VCaP (cell line): Measurements from ENCODE around the gene MSMP.

Source experiments
- H3K27ac ChIP-seq: fragments of 450-650 bp; 2 replicates; pipeline ENCODE4 v1.5.1; 2017
- TF ChIP-seq, protein P1 (sequence below): fragments of 450-650 bp; conservative IDR thresholded peaks from 2 replicates; pipeline ENCODE4 v1.5.1; 2017; ENCODE audit warnings: mild to moderate bottlenecking, moderate library complexity

The MSMP gene

DNA sequence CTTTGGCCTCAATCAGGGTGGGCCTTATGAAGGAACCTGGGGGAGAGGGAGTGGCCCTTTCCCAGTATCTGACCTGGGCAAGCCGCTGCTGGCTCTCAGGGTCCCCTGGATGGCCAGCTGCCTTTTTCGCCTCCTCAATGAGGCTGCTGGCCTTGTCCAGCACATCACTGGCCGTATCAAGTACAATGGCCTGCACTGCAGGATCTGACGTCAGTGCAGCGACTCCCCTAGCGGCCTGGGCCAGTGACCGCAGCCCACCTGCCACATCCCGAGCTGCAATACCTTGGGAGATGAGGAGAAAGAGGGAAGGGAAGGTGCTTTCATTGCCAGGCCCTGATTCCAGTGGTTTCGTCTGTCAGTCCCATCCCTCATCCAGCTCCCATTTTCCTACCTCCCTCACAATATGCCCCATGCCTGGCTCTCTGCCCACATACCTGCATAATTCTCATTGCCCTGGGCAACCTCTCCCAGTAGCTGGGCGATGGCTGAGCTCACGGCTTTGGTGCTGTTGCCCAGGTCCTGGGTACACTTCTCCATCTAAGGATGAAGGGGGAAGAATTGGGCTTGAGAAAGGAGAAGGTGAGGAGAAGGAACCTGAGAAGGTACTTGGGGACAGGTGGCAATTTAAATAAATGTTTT is 41.2 kb downstream of the MSMP start:
- TF ChIP-seq, protein P1, sequence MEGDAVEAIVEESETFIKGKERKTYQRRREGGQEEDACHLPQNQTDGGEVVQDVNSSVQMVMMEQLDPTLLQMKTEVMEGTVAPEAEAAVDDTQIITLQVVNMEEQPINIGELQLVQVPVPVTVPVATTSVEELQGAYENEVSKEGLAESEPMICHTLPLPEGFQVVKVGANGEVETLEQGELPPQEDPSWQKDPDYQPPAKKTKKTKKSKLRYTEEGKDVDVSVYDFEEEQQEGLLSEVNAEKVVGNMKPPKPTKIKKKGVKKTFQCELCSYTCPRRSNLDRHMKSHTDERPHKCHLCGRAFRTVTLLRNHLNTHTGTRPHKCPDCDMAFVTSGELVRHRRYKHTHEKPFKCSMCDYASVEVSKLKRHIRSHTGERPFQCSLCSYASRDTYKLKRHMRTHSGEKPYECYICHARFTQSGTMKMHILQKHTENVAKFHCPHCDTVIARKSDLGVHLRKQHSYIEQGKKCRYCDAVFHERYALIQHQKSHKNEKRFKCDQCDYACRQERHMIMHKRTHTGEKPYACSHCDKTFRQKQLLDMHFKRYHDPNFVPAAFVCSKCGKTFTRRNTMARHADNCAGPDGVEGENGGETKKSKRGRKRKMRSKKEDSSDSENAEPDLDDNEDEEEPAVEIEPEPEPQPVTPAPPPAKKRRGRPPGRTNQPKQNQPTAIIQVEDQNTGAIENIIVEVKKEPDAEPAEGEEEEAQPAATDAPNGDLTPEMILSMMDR: peak; percentile 16
- H3K27ac ChIP-seq: no peak overlapping the region

- TF ChIP-seq, protein P1: no peak
- H3K27ac ChIP-seq: no peak overlapping the region
Measured at GRCh38 chr9:35711501-35712428, 42.3 kb downstream of the MSMP start.

DNA sequence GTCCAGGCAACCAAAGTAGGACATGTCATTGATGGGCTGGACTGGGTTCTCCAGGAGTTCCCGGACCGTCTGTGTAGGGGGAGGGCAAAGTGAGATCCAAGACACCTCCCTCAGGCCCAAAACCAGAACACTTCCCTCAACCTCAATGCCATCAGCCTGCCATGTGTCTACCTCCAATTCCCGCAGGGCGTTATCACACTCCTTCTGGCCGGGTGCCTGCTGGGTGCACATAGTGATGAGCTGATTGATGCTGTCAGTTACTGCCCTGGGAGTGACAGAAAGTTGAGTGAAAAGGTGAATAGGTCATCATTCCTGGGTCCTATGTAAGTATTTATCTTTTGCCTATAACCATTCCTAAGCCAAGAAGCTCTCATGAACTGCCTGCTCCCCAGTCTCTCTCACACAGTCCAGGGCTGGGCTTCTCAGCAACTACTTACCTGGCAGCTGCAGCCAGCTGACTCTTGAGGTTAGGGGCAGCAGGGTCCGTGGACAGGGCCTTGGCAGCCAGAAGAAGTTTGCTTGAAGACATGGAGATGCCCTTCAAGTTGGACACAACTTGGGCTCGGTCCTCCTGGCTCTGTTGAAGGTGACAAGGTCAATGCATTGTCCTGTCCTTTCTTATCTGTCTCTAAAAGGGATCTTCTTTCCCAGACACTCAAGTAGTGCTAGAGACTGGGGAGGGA is 43.1 kb downstream of the MSMP start:
- TF ChIP-seq, protein P1: no peak
- no peak overlapping the region for H3K27ac ChIP-seq

DNA sequence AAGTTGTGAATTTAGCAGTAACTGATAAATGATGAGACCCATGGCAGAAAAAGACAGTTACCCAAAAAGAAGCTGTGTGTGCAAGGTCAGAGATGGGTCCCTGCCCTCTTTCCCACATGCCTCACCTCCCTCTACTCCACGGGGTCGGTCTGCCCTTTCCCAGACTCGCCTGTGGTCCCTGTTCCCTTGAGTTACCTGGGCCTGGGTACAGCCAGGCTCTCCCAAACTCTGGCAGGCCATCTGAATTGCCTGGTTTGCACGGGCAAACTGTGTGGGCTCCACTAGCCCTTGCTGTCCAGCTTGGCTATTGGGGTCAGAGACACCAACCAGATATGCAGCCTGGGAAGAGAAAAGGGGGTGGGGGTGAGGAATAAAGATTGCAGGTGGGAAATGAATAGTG is 45.9 kb downstream of the MSMP start:
- TF ChIP-seq, protein P1: no peak
- H3K27ac ChIP-seq: no peak overlapping the region

DNA sequence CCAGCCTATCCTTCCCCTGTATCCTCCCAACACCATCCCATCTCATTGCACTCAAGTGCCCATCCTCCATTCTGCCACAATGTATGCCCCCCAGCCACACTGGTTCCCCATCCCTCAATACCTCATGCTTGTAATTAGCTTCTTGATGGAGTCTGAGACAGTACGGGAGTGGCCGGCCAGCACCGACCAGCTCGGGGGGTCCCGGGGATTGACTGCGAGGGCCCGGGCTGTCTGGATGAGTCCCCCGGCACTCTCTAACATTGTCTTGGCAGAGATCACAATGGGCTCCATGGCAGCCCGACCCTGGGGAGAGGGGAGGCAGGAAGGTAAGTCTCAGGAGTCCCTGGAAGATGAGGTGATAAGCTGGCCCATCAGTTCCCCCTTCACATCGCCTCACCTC is 47.1 kb downstream of the MSMP start:
- no peak overlapping the region for H3K27ac ChIP-seq
- TF ChIP-seq, protein P1: no peak

DNA sequence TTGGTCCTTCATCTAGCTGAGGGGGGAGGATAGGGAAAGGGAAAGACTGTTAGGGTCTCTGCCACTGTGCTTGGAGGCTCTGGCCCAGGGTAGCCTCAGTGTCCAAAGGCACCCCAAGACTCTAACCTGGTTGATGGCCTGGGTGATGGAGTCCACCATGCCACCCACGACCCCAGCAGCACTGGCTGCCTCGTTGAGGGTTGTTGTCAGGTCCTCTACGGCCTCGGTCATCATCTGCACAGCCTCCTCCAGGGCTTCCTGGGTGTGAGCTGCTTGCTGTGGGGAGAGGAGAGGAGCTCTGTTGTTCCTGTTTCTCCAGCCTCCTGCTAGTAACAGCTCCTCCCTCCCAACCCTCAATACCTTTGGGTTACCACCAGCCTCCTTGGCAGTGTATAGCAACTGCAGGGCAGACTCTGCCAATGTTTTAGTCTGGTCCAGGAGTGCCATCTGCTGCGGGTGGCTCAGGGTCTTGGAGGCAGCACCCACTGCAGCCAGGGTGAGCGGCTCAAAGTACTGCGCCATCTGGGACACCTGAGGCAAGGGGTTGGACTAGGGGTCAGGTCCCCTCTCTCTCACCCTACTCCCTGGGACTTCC is 48.1 kb downstream of the MSMP start:
- TF ChIP-seq, protein P1: no peak

DNA sequence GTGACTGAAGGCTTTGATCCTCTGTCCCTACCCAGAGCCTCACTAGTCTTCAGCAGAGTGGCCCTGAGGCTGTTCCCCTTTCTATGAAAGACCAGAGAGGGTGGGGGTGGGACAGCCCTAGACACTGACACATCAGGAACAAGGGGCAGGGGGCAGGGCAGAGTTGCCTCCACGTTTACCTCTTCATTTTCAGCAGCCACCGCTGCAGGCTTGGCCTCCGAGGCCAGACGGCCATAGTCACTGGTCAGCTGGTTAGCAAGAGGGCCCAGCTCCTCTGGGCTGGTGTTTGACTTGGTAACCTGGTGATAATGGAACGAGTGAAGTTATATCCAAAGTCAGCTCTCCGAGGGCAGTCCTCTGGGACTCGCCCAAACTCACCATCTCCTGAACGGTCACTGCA is 48.7 kb downstream of the MSMP start:
- no peak overlapping the region for H3K27ac ChIP-seq
- TF ChIP-seq, protein P1: no peak

More for the DNA sequence above, 48.1 kb downstream of the MSMP start:
- no peak overlapping the region for H3K27ac ChIP-seq
